ENCODE measurements around the gene KCNS3.

- no peak for TF ChIP-seq CTCF (IDR thresholded peaks at IDR 0.05; ENCODE audit: low read length)
- TF ChIP-seq EZH2 (IDR thresholded peaks at IDR 0.05; ENCODE audit: borderline replicate concordance, low read length): no peak
Measured at GRCh38 chr2:17845806-17846205, 32.7 kb upstream of the KCNS3 start.
